Pancreas (tissue), 10 donors: ENCODE data around the gene IGLL5. TPM values are rescaled to one million over a fixed set of nuclear protein-coding genes. Genes with fewer than 3 reads are reported as not detected.

Source experiments
- ATAC-seq, 4 donors: fragments of 200-7000 bp; cut with Tn5 transposase; one replicate each; pipeline versions ENCODE4 v1.8.0 to v1.9.1; 2020; ENCODE audit warnings: mild to moderate bottlenecking in 4 of 4, moderate library complexity in 4 of 4
- DNase-seq, 6 donors: peaks; one replicate each; pipeline ENCODE4 v3.0.0-alpha.2; 2020
- FAIRE-seq: peaks from 2 replicates; lab custom pipeline; 2012; peaks lifted over from hg19 to GRCh38; lab: Jason Lieb, UNC
- H3K27ac ChIP-seq, 4 donors: fragments of 200-600 bp; sonication (generic); 1 replicate in 3 of 4; 2 replicates in 1 of 4; pipeline versions ENCODE4 v1.5.0 to v1.8.0; 2020
- H3K27me3 ChIP-seq, 4 donors: fragments of 200-600 bp; one replicate each; pipeline ENCODE4 v1.8.0; 2021
- H3K36me3 ChIP-seq, 3 donors: fragments of 200-600 bp; sonication (generic) in 1 of 3; one replicate each; pipeline versions ENCODE4 v1.5.0 to v1.8.0; 2020 to 2021
- H3K4me1 ChIP-seq, 3 donors: fragments of 200-600 bp; one replicate each; pipeline ENCODE4 v1.8.0; 2021
- H3K4me3 ChIP-seq, 4 donors: fragments of 200-600 bp; sonication (generic) in 2 of 4; one replicate each; pipeline versions ENCODE4 v1.5.0 to v1.8.0; 2020 to 2021
- H3K9me3 ChIP-seq, 4 donors: fragments of 200-600 bp; one replicate each; pipeline ENCODE4 v1.8.0; 2021
- WGBS, 2 donors: extraction: QIAGEN DNeasy Blood & Tissue Kit; methylation state at CpG; one replicate each; pipeline ENCODE4 v1.1.7; 2013; 5-methylcytosine and 5-hydroxymethylcytosine counted together
- intact Hi-C, 3 donors: fragments of 100-400 bp; cut with DNase I; formaldehyde crosslinking; loops; one replicate each; pipeline versions ENCODE4 v1.11.1 to v1.14.2; 2022
- polyA plus RNA-seq, 2 donors: library from polyadenylated mRNA; stranded (reverse); fragments of 200-250 nt; gene quantifications; one replicate each; pipeline ENCODE4 v1.2.3, GENCODE V29; 2013
- total RNA-seq, 6 donors: library from RNA; stranded (reverse); fragmentation: NEBNext Ultra II Directional in 4 of 6; extraction: Animal tissue kit (Norgen Biotek cat#: 25700) in 4 of 6; gene quantifications; one replicate each; pipeline versions ENCODE4 v1.2.1 to v1.2.4, GENCODE V29; 2021 to 2023
- TF ChIP-seq, protein P1 (sequence below), 4 donors: fragments of 200-600 bp; sonication (generic) in 3 of 4; IDR thresholded peaks; one replicate each; pipeline versions ENCODE4 v1.5.0 to v1.8.0; 2021; ENCODE audit warnings: antibody characterized with exemption in 4 of 4
- donor health status: healthy with polysubstance abuse.
- donor health status: DM: no; HTN: no; CAD: no; lungs with moderate emphysema.
- donor health status: DM: no; HTN: no; CAD: no.
- donor health status: control.
- donor health status: control.
- donor health status: Bipolar disorder and iron deficiency.
- donor health status: DM: yes; HTN: yes; CAD: no.
- donor health status: DM: no; HTN: no; CAD: no.
- donor health status: DM: no; HTN: no; CAD: no.
- donor health status: DM: yes; HTN: yes; CAD: no.

Gene IGLL5
- total and polyA plus RNA-seq, 8 donors = 0.23 to 26.3 (median 0.72) TPM; not detected in 3

DNA sequence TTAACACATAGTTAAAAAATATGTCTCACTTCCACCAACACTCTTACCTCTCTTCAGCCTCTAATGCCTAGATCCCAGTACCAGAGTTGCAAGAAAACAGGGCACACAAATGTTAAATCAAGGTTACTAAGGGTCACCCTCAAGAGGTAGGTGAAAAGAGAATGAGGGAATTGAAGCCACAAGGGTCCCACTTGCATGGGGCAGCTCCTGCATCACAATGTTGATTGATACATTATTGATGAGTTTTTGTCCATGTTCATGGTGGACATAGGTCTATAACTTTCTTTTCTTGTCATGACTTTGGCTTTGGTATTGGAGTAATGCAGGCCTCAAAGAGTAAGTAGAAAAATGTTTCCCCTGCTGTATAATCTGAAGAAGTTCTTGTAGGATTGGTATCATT is 46.0 kb upstream of the IGLL5 start:
- intact Hi-C loops = no loop called here
- FAIRE-seq (no peak), DNase-seq (no peak), ATAC-seq (no peak)
- no peak overlapping the region for H3K27ac ChIP-seq
- H3K4me1 ChIP-seq = no peaks in the 10 kb centered on the region
- H3K36me3 ChIP-seq = no peaks in the 10 kb centered on the region
- H3K4me3 ChIP-seq = no peak overlapping the region
- TF ChIP-seq, protein P1, sequence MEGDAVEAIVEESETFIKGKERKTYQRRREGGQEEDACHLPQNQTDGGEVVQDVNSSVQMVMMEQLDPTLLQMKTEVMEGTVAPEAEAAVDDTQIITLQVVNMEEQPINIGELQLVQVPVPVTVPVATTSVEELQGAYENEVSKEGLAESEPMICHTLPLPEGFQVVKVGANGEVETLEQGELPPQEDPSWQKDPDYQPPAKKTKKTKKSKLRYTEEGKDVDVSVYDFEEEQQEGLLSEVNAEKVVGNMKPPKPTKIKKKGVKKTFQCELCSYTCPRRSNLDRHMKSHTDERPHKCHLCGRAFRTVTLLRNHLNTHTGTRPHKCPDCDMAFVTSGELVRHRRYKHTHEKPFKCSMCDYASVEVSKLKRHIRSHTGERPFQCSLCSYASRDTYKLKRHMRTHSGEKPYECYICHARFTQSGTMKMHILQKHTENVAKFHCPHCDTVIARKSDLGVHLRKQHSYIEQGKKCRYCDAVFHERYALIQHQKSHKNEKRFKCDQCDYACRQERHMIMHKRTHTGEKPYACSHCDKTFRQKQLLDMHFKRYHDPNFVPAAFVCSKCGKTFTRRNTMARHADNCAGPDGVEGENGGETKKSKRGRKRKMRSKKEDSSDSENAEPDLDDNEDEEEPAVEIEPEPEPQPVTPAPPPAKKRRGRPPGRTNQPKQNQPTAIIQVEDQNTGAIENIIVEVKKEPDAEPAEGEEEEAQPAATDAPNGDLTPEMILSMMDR (IDR thresholded peaks at IDR 0.05) = no peak
- no peaks in the 10 kb centered on the region for H3K27me3 ChIP-seq
- H3K9me3 ChIP-seq = no peaks in the 10 kb centered on the region

DNA sequence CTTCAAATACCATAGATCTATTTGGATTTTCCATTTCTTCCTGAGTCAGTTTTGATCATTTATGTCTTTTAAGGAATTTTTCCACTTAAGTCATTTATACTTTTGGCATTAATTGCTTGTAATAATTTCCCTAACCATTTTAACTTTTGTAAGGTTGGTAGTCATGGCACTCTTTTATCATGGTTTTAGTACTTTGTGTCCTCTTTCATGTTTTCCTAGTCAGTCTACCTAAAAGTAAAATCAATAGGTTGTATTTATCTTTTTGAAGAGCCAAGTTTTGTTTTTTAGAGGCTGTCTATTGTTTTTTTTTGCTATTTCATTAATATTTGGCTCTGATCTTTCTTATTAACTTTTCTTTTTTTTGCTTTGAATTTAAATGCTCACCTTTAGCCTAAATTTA is 45.5 kb upstream of the IGLL5 start:
- Histone ChIP-seq H3K36me3 (no peaks in the 10 kb centered on the region), H3K4me1 (no peaks in the 10 kb centered on the region), H3K27ac (no peak overlapping the region), H3K4me3 (no peak overlapping the region), H3K9me3 (no peaks in the 10 kb centered on the region), H3K27me3 (no peaks in the 10 kb centered on the region)
- intact Hi-C loops = no loop called here
- no peak for DNase-seq
- TF ChIP-seq, protein P1 (IDR thresholded peaks at IDR 0.05) = no peak
- ATAC-seq = no peak
- FAIRE-seq = no peak

DNA sequence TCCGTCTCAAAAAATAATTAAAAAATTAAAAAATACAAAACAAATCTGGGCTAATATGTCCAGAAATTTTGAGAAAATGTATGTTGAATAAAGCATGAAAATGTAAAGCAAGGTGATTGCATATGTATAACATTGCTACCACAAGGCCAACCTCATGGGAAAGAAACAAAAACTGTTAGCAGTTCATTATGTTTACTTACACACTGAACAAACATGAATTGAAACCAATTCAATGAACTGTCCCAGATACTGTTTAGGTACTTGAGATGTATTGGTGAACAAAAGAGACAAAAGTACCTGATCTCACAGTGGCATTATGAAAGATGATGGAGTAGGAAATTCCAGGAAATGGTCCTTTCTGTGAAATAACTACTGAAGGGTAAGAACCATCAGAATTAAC is 43.8 kb upstream of the IGLL5 start:
- WGBS, 2 donors = 93 to 94% methylated on average over 1 of the region's 1 CpG
- DNase-seq = no peak
- H3K27me3 ChIP-seq = peaks cover 0 to 5% (median 0%) of the 10 kb centered on the region in 4 donors
- intact Hi-C loops = no loop called here
- TF ChIP-seq, protein P1 (IDR thresholded peaks at IDR 0.05) = no peak
- ATAC-seq = no peak
- H3K36me3 ChIP-seq = no peaks in the 10 kb centered on the region
- no peak overlapping the region for H3K4me3 ChIP-seq
- H3K9me3 ChIP-seq = no peaks in the 10 kb centered on the region
- no peaks in the 10 kb centered on the region for H3K4me1 ChIP-seq
- no peak overlapping the region for H3K27ac ChIP-seq
- no peak for FAIRE-seq

DNA sequence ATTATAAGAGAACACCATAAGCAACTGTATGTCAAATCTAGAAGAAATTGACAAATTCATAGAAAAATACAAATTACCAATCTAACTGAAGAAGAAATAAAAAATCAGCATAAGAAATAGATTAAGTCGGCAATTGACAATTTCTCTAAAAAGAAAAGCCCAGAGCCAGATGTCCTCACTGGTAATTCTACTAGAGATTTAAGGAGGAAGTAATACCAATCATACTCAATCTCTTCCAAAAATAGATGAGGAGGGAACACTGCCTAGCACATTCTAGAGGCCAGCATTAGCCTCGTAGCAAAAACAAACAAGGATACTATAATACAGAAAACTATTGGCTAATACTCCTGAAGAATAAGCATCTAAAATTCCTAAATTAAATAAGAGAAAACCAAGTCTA is 40.4 kb upstream of the IGLL5 start:
- no peak for ATAC-seq
- H3K4me1 ChIP-seq = no peaks in the 10 kb centered on the region
- no peak overlapping the region for H3K4me3 ChIP-seq
- WGBS, 2 donors = 37 to 53% methylated on average over 2 of the region's 2 CpGs
- TF ChIP-seq, protein P1 (IDR thresholded peaks at IDR 0.05) = no peak
- intact Hi-C loops = no loop called here
- no peak for DNase-seq
- H3K27ac ChIP-seq = no peak overlapping the region
- no peak for FAIRE-seq
- peaks cover 0 to 5% (median 0%) of the 10 kb centered on the region in 4 donors for H3K27me3 ChIP-seq
- no peaks in the 10 kb centered on the region for H3K9me3 ChIP-seq
- H3K36me3 ChIP-seq = no peaks in the 10 kb centered on the region

DNA sequence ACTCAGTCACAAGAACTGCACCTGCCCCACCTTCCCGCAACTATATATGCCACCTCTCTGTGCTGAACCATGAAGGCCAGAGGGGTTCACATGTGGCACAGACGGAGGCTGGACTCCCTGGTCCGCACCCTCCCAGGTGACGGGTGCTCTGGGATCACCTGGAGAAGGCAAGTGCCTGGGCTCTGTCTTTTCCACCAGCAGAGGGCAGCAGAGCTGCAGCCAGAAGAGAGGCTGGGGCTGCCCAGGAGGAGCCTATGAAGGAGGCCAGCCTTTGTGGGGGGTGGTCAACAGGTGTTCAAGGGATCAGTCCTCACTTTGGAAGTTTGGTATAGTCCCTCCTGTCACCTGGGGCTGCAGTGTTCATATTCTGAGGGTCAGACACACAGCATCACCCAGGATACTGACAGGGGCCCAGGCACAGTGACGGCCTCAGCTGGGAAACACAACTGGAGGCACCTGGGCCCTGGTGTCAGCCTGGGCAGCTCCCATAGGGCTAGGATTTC is 39.2 kb upstream of the IGLL5 start:
- no peaks in the 10 kb centered on the region for H3K9me3 ChIP-seq
- intact Hi-C loops = no loop called here
- peak; percentile 80 to 95 (median 92) for ATAC-seq
- WGBS, 2 donors = 24 to 28% methylated on average over 5 of the region's 5 CpGs
- DNase-seq = peak; percentile 45 to 86 (median 76)
- H3K27me3 ChIP-seq = peaks cover 0 to 5% (median 0%) of the 10 kb centered on the region in 4 donors
- TF ChIP-seq, protein P1 (IDR thresholded peaks at IDR 0.05) = peak; percentile 71 to 89 (median 86)
- H3K4me1 ChIP-seq = no peaks in the 10 kb centered on the region
- H3K36me3 ChIP-seq = no peaks in the 10 kb centered on the region
- H3K4me3 ChIP-seq = no peak overlapping the region
- H3K27ac ChIP-seq = no peak overlapping the region
- no peak for FAIRE-seq
